MCF 10A (cell line): ENCODE data around the gene GZMM. TPM values are rescaled to one million over a fixed set of nuclear protein-coding genes. Genes with fewer than 3 reads are reported as not detected.
A peak's percentile ranks its signal among the peaks of the same experiment; 100 is the strongest.
"Not testable (repeated sequence)": the region's sequence is repeated elsewhere in the genome, so short reads cannot be mapped to it uniquely, and the experiment has no call there.

Source experiments
- BruUV-seq: library from RNA; stranded (reverse); fragments of 400-500 nt; replicated peaks from 2 replicates; lab custom pipeline; 2021; lab: Mats Ljungman, UMichigan
- CTCF ChIA-PET: fragments of 300-600 bp; sonication (Branson Sonifier 250); formaldehyde crosslinking; extraction: SDS; loops from one replicate; lab custom pipeline; 2021; ENCODE audit warnings: antibody characterized with exemption, inconsistent platforms; lab: Yijun Ruan, JAX
- POLR2A ChIA-PET: fragments of 300-600, 350-650 bp; sonication (Branson Sonifier 250); formaldehyde crosslinking; extraction: SDS; loops from one replicate; lab custom pipeline; 2020; ENCODE audit warnings: antibody characterized with exemption, inconsistent platforms; lab: Yijun Ruan, JAX
- DNase-seq: peaks from one replicate; pipeline ENCODE4 v3.0.0-alpha.2; 2018; ENCODE audit not compliant: unreplicated experiment
- H3K27ac Mint-ChIP-seq: one replicate; pipeline ENCODE4 v1.8.0; 2022; ENCODE audit warnings: mild to moderate bottlenecking, low read depth, mixed read lengths; ENCODE audit not compliant: unreplicated experiment
- H3K27me3 Mint-ChIP-seq: one replicate; pipeline ENCODE4 v1.8.0; 2022; ENCODE audit warnings: mixed read lengths; ENCODE audit not compliant: insufficient read depth, unreplicated experiment
- H3K36me3 Mint-ChIP-seq: one replicate; pipeline ENCODE4 v1.8.0; 2022; ENCODE audit warnings: mild to moderate bottlenecking, moderate library complexity, mixed read lengths; ENCODE audit not compliant: insufficient read depth, unreplicated experiment
- H3K4me1 Mint-ChIP-seq: one replicate; pipeline ENCODE4 v1.8.0; 2022; ENCODE audit warnings: mixed read lengths; ENCODE audit not compliant: insufficient read depth, unreplicated experiment
- H3K4me3 Mint-ChIP-seq: one replicate; pipeline ENCODE4 v1.8.0; 2022; ENCODE audit warnings: mild to moderate bottlenecking, moderate library complexity, mixed read lengths; ENCODE audit not compliant: unreplicated experiment
- H3K9me3 Mint-ChIP-seq: one replicate; pipeline ENCODE4 v1.8.0; 2022; ENCODE audit warnings: mixed read lengths; ENCODE audit not compliant: unreplicated experiment
- CTCF ChIP-seq: fragments of 200-600 bp; IDR thresholded peaks from one replicate; pipeline ENCODE4 v1.8.0; 2022; ENCODE audit warnings: antibody characterized with exemption, mild to moderate bottlenecking; ENCODE audit not compliant: unreplicated experiment
- intact Hi-C: fragments of 100-400 bp; cut with micrococcal nuclease; formaldehyde crosslinking; loops from 2 replicates; pipeline ENCODE4 v1.14.1; 2022
- total RNA-seq: library from RNA; stranded (reverse); gene quantifications from 2 replicates; pipeline ENCODE4 v1.2.3, GENCODE V29; 2022

GZMM gene
- total RNA-seq, 1 experiment from 2014 or later: not detected

- Mint-ChIP-seq H3K27me3 (no peaks in the 10 kb centered on the region), H3K27ac (no peak overlapping the region), H3K4me1 (no peaks in the 10 kb centered on the region), H3K4me3 (peak overlapping the region; percentile 8), H3K36me3 (peaks cover 30% of the 10 kb centered on the region), H3K9me3 (no peaks in the 10 kb centered on the region)
- TF ChIP-seq CTCF: no peak
- DNase-seq: no peak
- ChIA-PET CTCF (no interaction called here), POLR2A (interaction anchor here (0.7 to 1.7 kb wide), 4 partner anchors 50 to 154 kb away, joined by 3 to 8 read pairs (median 4); partner anchors contain the start of gene POLRMT)
- BruUV-seq: no TSS peak
- intact Hi-C loops: no loop called here
These were observed 39.5 kb downstream of the GZMM start for GRCh38 chr19:583198-583967.

GRCh38 chr19:583968-584239, 40.1 kb downstream of the GZMM start:
- DNase-seq: no peak
- H3K36me3 Mint-ChIP-seq: peaks cover 25% of the 10 kb centered on the region
- H3K4me3 Mint-ChIP-seq: peak overlapping the region; percentile 8
- TF ChIP-seq CTCF: no peak
- no peaks in the 10 kb centered on the region for H3K27me3 Mint-ChIP-seq
- H3K27ac Mint-ChIP-seq: no peak overlapping the region
- no peaks in the 10 kb centered on the region for H3K4me1 Mint-ChIP-seq
- BruUV-seq: no TSS peak
- CTCF ChIA-PET: interaction anchor here (0.6 to 1.1 kb wide), 4 partner anchors 9 to 97 kb away, joined by 3 to 6 read pairs (median 4); no protein-coding TSS in a partner anchor
- intact Hi-C loops: no loop called here
- POLR2A ChIA-PET: interaction anchor here (0.6 to 1.7 kb wide), 6 partner anchors 8 to 153 kb away, joined by 3 to 10 read pairs (median 4); partner anchors contain the start of gene POLRMT
- no peaks in the 10 kb centered on the region for H3K9me3 Mint-ChIP-seq

- CTCF ChIA-PET: interaction anchor here (0.6 to 1.4 kb wide), 6 partner anchors 10 to 96 kb away, joined by 3 to 6 read pairs (median 4); no protein-coding TSS in a partner anchor
- Mint-ChIP-seq H3K9me3 (no peaks in the 10 kb centered on the region), H3K36me3 (peaks cover 20% of the 10 kb centered on the region)
These were observed 40.6 kb downstream of the GZMM start for GRCh38 chr19:584240-585001.

GRCh38 chr19:585146-585545, 41.3 kb downstream of the GZMM start:
- DNase-seq, H3K4me1 Mint-ChIP-seq, BruUV-seq, H3K27ac Mint-ChIP-seq, H3K27me3 Mint-ChIP-seq, H3K9me3 Mint-ChIP-seq, H3K4me3 Mint-ChIP-seq: not testable (repeated sequence)
- ChIA-PET CTCF (interaction anchor here (1.1 to 1.4 kb wide), 4 partner anchors 10 to 74 kb away, joined by 4 to 6 read pairs (median 4); no protein-coding TSS in a partner anchor), POLR2A (interaction anchor here (1.3 to 1.7 kb wide), 2 partner anchors 9 to 48 kb away, joined by 8 to 10 read pairs; partner anchors contain the start of gene POLRMT)
- H3K36me3 Mint-ChIP-seq: peaks cover 15% of the 10 kb centered on the region
- intact Hi-C loops: loop anchor here (5.0 kb wide), 2 partner anchors 77 to 147 kb away; partner anchors contain the start of gene RNF126

More at GRCh38 chr19:584240-585001, 40.6 kb downstream of the GZMM start:
- Mint-ChIP-seq H3K27ac (no peak overlapping the region), H3K4me1 (no peaks in the 10 kb centered on the region), H3K27me3 (no peaks in the 10 kb centered on the region), H3K4me3 (no peak overlapping the region)
- BruUV-seq: no TSS peak
- intact Hi-C loops: loop anchor here (5.0 kb wide), 2 partner anchors 78 to 148 kb away; partner anchors contain the start of gene RNF126
- POLR2A ChIA-PET: interaction anchor here (0.6 to 1.7 kb wide), 5 partner anchors 8 to 91 kb away, joined by 3 to 10 read pairs (median 5); partner anchors contain the start of gene POLRMT
- peak; percentile 81 for TF ChIP-seq CTCF
- DNase-seq: peak; percentile 52
